ENCODE data around the gene PRSS56. TPM values are rescaled to one million over a fixed set of nuclear protein-coding genes. Genes with fewer than 3 reads are reported as not detected.

PRSS56 gene
- total RNA-seq, 1 donor from 2014 or later: not detected

- Mint-ChIP-seq H3K9me3 (ENCODE audit: low read depth) (no peaks in the 10 kb centered on the region), H3K4me1 (ENCODE audit: low read depth) (no peaks in the 10 kb centered on the region), H3K27ac (no peak overlapping the region), H3K27me3 (peaks cover 4% of the 10 kb centered on the region), H3K36me3 (ENCODE audit: insufficient read depth) (peaks cover 5% of the 10 kb centered on the region), H3K4me3 (ENCODE audit: low read depth) (no peak overlapping the region)
- no peak for TF ChIP-seq CTCF (IDR thresholded peaks at IDR 0.05; ENCODE audit: unreplicated experiment)
- no peak for DNase-seq (ENCODE audit: low spot score, unreplicated experiment)
These were observed 21.9 kb downstream of the PRSS56 start for GRCh38 chr2:232541961-232542714.

- H3K4me1 Mint-ChIP-seq (ENCODE audit: low read depth): no peaks in the 10 kb centered on the region
- DNase-seq (ENCODE audit: low spot score, unreplicated experiment): no peak
- H3K9me3 Mint-ChIP-seq (ENCODE audit: low read depth): no peaks in the 10 kb centered on the region
- H3K27me3 Mint-ChIP-seq: peaks cover 4% of the 10 kb centered on the region
- TF ChIP-seq CTCF (IDR thresholded peaks at IDR 0.05; ENCODE audit: unreplicated experiment): no peak
- H3K27ac Mint-ChIP-seq: no peak overlapping the region
- H3K4me3 Mint-ChIP-seq (ENCODE audit: low read depth): no peak overlapping the region
- peaks cover 12% of the 10 kb centered on the region for H3K36me3 Mint-ChIP-seq (ENCODE audit: insufficient read depth)
These were observed 22.7 kb downstream of the PRSS56 start for GRCh38 chr2:232542715-232543467.

- H3K27me3 Mint-ChIP-seq: peaks cover under 1% of the 10 kb centered on the region
- peaks cover 18% of the 10 kb centered on the region for H3K36me3 Mint-ChIP-seq (ENCODE audit: insufficient read depth)
- no peak overlapping the region for H3K27ac Mint-ChIP-seq
- DNase-seq (ENCODE audit: low spot score, unreplicated experiment): no peak
- H3K9me3 Mint-ChIP-seq (ENCODE audit: low read depth): peaks cover 2% of the 10 kb centered on the region
- no peak overlapping the region for H3K4me3 Mint-ChIP-seq (ENCODE audit: low read depth)
- no peak for TF ChIP-seq CTCF (IDR thresholded peaks at IDR 0.05; ENCODE audit: unreplicated experiment)
- H3K4me1 Mint-ChIP-seq (ENCODE audit: low read depth): no peaks in the 10 kb centered on the region
These were observed 23.3 kb downstream of the PRSS56 start for GRCh38 chr2:232543491-232543890.

GRCh38 chr2:232543928-232544631, 23.9 kb downstream of the PRSS56 start:
- no peak overlapping the region for H3K27ac Mint-ChIP-seq
- H3K4me1 Mint-ChIP-seq (ENCODE audit: low read depth): no peaks in the 10 kb centered on the region
- no peaks in the 10 kb centered on the region for H3K27me3 Mint-ChIP-seq
- H3K9me3 Mint-ChIP-seq (ENCODE audit: low read depth): peaks cover 7% of the 10 kb centered on the region
- no peak for TF ChIP-seq CTCF (IDR thresholded peaks at IDR 0.05; ENCODE audit: unreplicated experiment)
- no peak for DNase-seq (ENCODE audit: low spot score, unreplicated experiment)
- peaks cover 23% of the 10 kb centered on the region for H3K36me3 Mint-ChIP-seq (ENCODE audit: insufficient read depth)
- no peak overlapping the region for H3K4me3 Mint-ChIP-seq (ENCODE audit: low read depth)

- H3K27ac Mint-ChIP-seq: no peak overlapping the region
- TF ChIP-seq CTCF (IDR thresholded peaks at IDR 0.05; ENCODE audit: unreplicated experiment): no peak
- H3K4me3 Mint-ChIP-seq (ENCODE audit: low read depth): no peak overlapping the region
- H3K4me1 Mint-ChIP-seq (ENCODE audit: low read depth): peaks cover 2% of the 10 kb centered on the region
- H3K9me3 Mint-ChIP-seq (ENCODE audit: low read depth): peaks cover 7% of the 10 kb centered on the region
- H3K27me3 Mint-ChIP-seq: no peaks in the 10 kb centered on the region
- H3K36me3 Mint-ChIP-seq (ENCODE audit: insufficient read depth): peaks cover 27% of the 10 kb centered on the region
- no peak for DNase-seq (ENCODE audit: low spot score, unreplicated experiment)
These were observed 24.5 kb downstream of the PRSS56 start for GRCh38 chr2:232544674-232545073.

Data from progenitor cell of endocrine pancreas (in vitro differentiated cells).